Keratinocyte (primary cell): ENCODE measurements around the gene GAL3ST2. TPM values are rescaled to one million over a fixed set of nuclear protein-coding genes. Genes with fewer than 3 reads are reported as not detected.
"Not testable (repeated sequence)": the region's sequence is repeated elsewhere in the genome, so short reads cannot be mapped to it uniquely, and the experiment has no call there.

Experiments used
- DNase-seq: peaks from one replicate; pipeline ENCODE4 v3.0.0-alpha.2; 2011; ENCODE audit warnings: low read depth, missing footprints, low spot score
- FAIRE-seq: peaks from 2 replicates; lab custom pipeline; 2011; peaks lifted over from hg19 to GRCh38; lab: Jason Lieb, UNC
- H2AFZ ChIP-seq: 2 replicates; pipeline ENCODE4 v1.6.0; 2012; ENCODE audit warnings: low read length, control low read depth, inconsistent platforms; ENCODE audit not compliant: control insufficient read depth
- H3K27ac ChIP-seq: 2 replicates; pipeline ENCODE4 v1.5.1; 2011; ENCODE audit warnings: low read length; ENCODE audit not compliant: control insufficient read depth, insufficient read depth
- H3K27me3 ChIP-seq: 3 replicates; pipeline ENCODE4 v1.6.0; 2011; ENCODE audit warnings: low read length; ENCODE audit not compliant: control insufficient read depth, insufficient read depth; ENCODE audit errors: extremely low read depth
- H3K36me3 ChIP-seq, 2 experiments: 2 replicates in 1 of 2; 3 replicates in 1 of 2; pipeline ENCODE4 v1.5.1; 2011; ENCODE audit warnings: low read length in 2 of 2, mild to moderate bottlenecking in 1 of 2; ENCODE audit not compliant: control insufficient read depth in 2 of 2, insufficient read depth in 2 of 2; ENCODE audit errors: extremely low read depth in 1 of 2
- H3K4me1 ChIP-seq: 3 replicates; pipeline ENCODE4 v1.5.1; 2011; ENCODE audit warnings: low read length; ENCODE audit not compliant: control insufficient read depth, insufficient read depth; ENCODE audit errors: extremely low read depth
- H3K4me2 ChIP-seq: 3 replicates; pipeline ENCODE4 v1.6.0; 2011; ENCODE audit warnings: low read depth, low read length; ENCODE audit not compliant: control insufficient read depth, insufficient read depth; ENCODE audit errors: extremely low read depth
- H3K4me3 ChIP-seq, 3 experiments: fragments of 200-600 bp in 1 of 3; sonication (generic) in 1 of 3; 2 replicates in 2 of 3; 3 replicates in 1 of 3; pipeline ENCODE4 v1.5.1; 2011 to 2016; ENCODE audit warnings: low read length in 3 of 3, mild to moderate bottlenecking in 3 of 3, control low read depth in 2 of 3, inconsistent platforms in 1 of 3, low read depth in 1 of 3, mixed read lengths in 1 of 3, mixed run types in 1 of 3, moderate library complexity in 1 of 3; ENCODE audit not compliant: control insufficient read depth in 2 of 3, insufficient read depth in 2 of 3; ENCODE audit errors: extremely low read depth in 1 of 3
- H3K79me2 ChIP-seq: 2 replicates; pipeline ENCODE4 v1.6.0; 2012; ENCODE audit warnings: low read length; ENCODE audit not compliant: control insufficient read depth, insufficient read depth
- H3K9ac ChIP-seq: 3 replicates; pipeline ENCODE4 v1.6.0; 2011; ENCODE audit warnings: low read length; ENCODE audit not compliant: control insufficient read depth, insufficient read depth; ENCODE audit errors: extremely low read depth
- H3K9me1 ChIP-seq: 3 replicates; pipeline ENCODE4 v1.6.0; 2011; ENCODE audit warnings: low read length; ENCODE audit not compliant: control insufficient read depth, insufficient read depth; ENCODE audit errors: extremely low read depth
- H3K9me3 ChIP-seq: 2 replicates; pipeline ENCODE4 v1.5.1; 2012; ENCODE audit warnings: low read depth, low read length; ENCODE audit not compliant: control insufficient read depth
- H4K20me1 ChIP-seq: 3 replicates; pipeline ENCODE4 v1.6.0; 2011; ENCODE audit warnings: low read length; ENCODE audit not compliant: control insufficient read depth, insufficient read depth; ENCODE audit errors: extremely low read depth
- CTCF ChIP-seq, 3 experiments: IDR thresholded peaks in 1 of 3; conservative IDR thresholded peaks in 1 of 3; optimal IDR thresholded peaks in 1 of 3; 2 replicates in 2 of 3; 3 replicates in 1 of 3; pipeline versions ENCODE3 to v1.5.1; 2011; ENCODE audit warnings: low read length in 3 of 3, mild to moderate bottlenecking in 3 of 3, moderate library complexity in 2 of 3, control low read depth in 1 of 3, inconsistent platforms in 1 of 3; ENCODE audit not compliant: insufficient read depth in 2 of 3; ENCODE audit errors: extremely low read depth in 1 of 3
- EZH2 ChIP-seq: IDR thresholded peaks from one replicate; pipeline ENCODE4 v1.6.1; 2012; ENCODE audit warnings: inconsistent platforms, mild to moderate bottlenecking, low read length, moderate library complexity
- dilution Hi-C: fragments of 300-500 bp; cut with MboI; formaldehyde crosslinking; loops from one replicate; pipeline ENCODE4 v1.7.0; 2020; ENCODE audit warnings: low sequenced_read_pairs; ENCODE audit not compliant: extremely low pct_ligation_motif_present
- polyA plus RNA-seq, 5 experiments: library from polyadenylated mRNA; depleted of rRNA in 3 of 5; stranded (reverse) in 3 of 5; stranded (forward) in 1 of 5; unstranded in 1 of 5; fragments of >200 nt; gene quantifications; 1 replicate in 1 of 5; 2 replicates in 3 of 5; 3 replicates in 1 of 5; pipeline versions ENCODE4 v1.2.1 to v1.2.3, GENCODE V29; 2011 to 2012; ENCODE audit warnings: missing spikeins in 2 of 5, low read depth in 1 of 5, low replicate concordance in 1 of 5

The GAL3ST2 gene
- polyA plus RNA-seq, 1 donor (not counting 4 experiments of a cell fraction or from before 2014, with no cell fraction given): not detected

GRCh38 chr2:241822264-241822623, 45.6 kb downstream of the GAL3ST2 start:
- H3K27me3 ChIP-seq: peaks cover 5% of the 10 kb centered on the region
- no peak for DNase-seq
- H3K4me3 ChIP-seq: no peak overlapping the region
- no peaks in the 10 kb centered on the region for H3K4me1 ChIP-seq
- H2AFZ ChIP-seq: no peak overlapping the region
- no peaks in the 10 kb centered on the region for H3K36me3 ChIP-seq
- no peaks in the 10 kb centered on the region for H3K79me2 ChIP-seq
- H3K9ac ChIP-seq: no peak overlapping the region
- no peak overlapping the region for H3K27ac ChIP-seq
- peaks cover 4% of the 10 kb centered on the region for H3K9me3 ChIP-seq
- FAIRE-seq: no peak
- dilution Hi-C loops: no loop called here
- no peak overlapping the region for H3K4me2 ChIP-seq
- H4K20me1 ChIP-seq: no peaks in the 10 kb centered on the region
- TF ChIP-seq EZH2: no peak
- no peaks in the 10 kb centered on the region for H3K9me1 ChIP-seq

- FAIRE-seq, H3K79me2 ChIP-seq, H3K4me1 ChIP-seq, H3K27me3 ChIP-seq, H3K9me3 ChIP-seq, H3K4me3 ChIP-seq, H3K36me3 ChIP-seq, H3K27ac ChIP-seq, H2AFZ ChIP-seq, dilution Hi-C loops, H3K4me2 ChIP-seq, H3K9ac ChIP-seq, H4K20me1 ChIP-seq, DNase-seq, H3K9me1 ChIP-seq: not testable (repeated sequence)
Measured at GRCh38 chr2:241823531-241824437, 47.2 kb downstream of the GAL3ST2 start.

- Histone ChIP-seq H3K4me2 (no peak overlapping the region), H4K20me1 (no peaks in the 10 kb centered on the region), H3K4me3 (no peak overlapping the region), H3K4me1 (no peaks in the 10 kb centered on the region), H3K36me3 (no peaks in the 10 kb centered on the region), H2AFZ (no peak overlapping the region), H3K27me3 (no peaks in the 10 kb centered on the region), H3K27ac (no peak overlapping the region), H3K9ac (no peak overlapping the region), H3K9me3 (peaks cover 4% of the 10 kb centered on the region), H3K79me2 (no peaks in the 10 kb centered on the region), H3K9me1 (no peaks in the 10 kb centered on the region)
- FAIRE-seq: no peak
- TF ChIP-seq EZH2 (no peak), CTCF (optimal IDR thresholded peaks at IDR 0.05 in 1 of 3, IDR thresholded peaks at IDR 0.05 in 1 of 3, conservative IDR thresholded peaks at IDR 0.05 in 1 of 3; ENCODE audit: extremely low read depth in 1 of 3, insufficient read depth in 2 of 3, low read length in 3 of 3) (no peak)
- dilution Hi-C loops: no loop called here
- no peak for DNase-seq
Measured at GRCh38 chr2:241827394-241827793, 50.8 kb downstream of the GAL3ST2 start.
